Loucy (cell line): ENCODE measurements around the gene ISM2.
A peak's percentile ranks its signal among the peaks of the same experiment; 100 is the strongest.

ENCODE experiments used
- H2AFZ ChIP-seq: fragments of 200-600 bp; sonication (generic); 2 replicates; pipeline ENCODE4 v1.6.0; 2016; ENCODE audit warnings: antibody characterized with exemption, mild to moderate bottlenecking, low read length, moderate library complexity
- H3F3A ChIP-seq: fragments of 200-600 bp; 2 replicates; pipeline ENCODE4 v1.6.0; 2016; ENCODE audit warnings: antibody characterized with exemption, low read depth, mild to moderate bottlenecking
- H3K27me3 ChIP-seq: fragments of 200-600 bp; sonication (generic); 2 replicates; pipeline ENCODE4 v1.6.1; 2014; ENCODE audit warnings: low read length, mild to moderate bottlenecking; ENCODE audit not compliant: insufficient read depth, poor library complexity, severe bottlenecking
- H3K36me3 ChIP-seq: fragments of 200-600 bp; sonication (generic); 2 replicates; pipeline ENCODE4 v1.6.1; 2016; ENCODE audit warnings: low read length; ENCODE audit not compliant: insufficient read depth
- H3K4me1 ChIP-seq: fragments of 200-600 bp; sonication (generic); 2 replicates; pipeline ENCODE4 v1.5.1; 2014; ENCODE audit warnings: low read length, mild to moderate bottlenecking; ENCODE audit not compliant: insufficient read depth, poor library complexity, severe bottlenecking
- H3K4me2 ChIP-seq: fragments of 200-600 bp; sonication (generic); 2 replicates; pipeline ENCODE4 v1.6.0; 2014; ENCODE audit warnings: antibody characterized with exemption, low read length, low read depth, mild to moderate bottlenecking; ENCODE audit not compliant: poor library complexity, severe bottlenecking
- H3K4me3 ChIP-seq: fragments of 200-600 bp; sonication (generic); 2 replicates; pipeline ENCODE4 v1.5.1; 2014; ENCODE audit warnings: low read length, mild to moderate bottlenecking, mixed read lengths; ENCODE audit not compliant: poor library complexity, severe bottlenecking
- H3K79me2 ChIP-seq: fragments of 200-600 bp; sonication (generic); 2 replicates; pipeline ENCODE4 v1.6.1; 2014; ENCODE audit warnings: low read length; ENCODE audit not compliant: insufficient read depth
- H3K9ac ChIP-seq: fragments of 200-600 bp; sonication (generic); 2 replicates; pipeline ENCODE4 v1.6.0; 2014; ENCODE audit warnings: mild to moderate bottlenecking, low read depth, low read length, moderate library complexity; ENCODE audit not compliant: poor library complexity, severe bottlenecking
- H3K9me2 ChIP-seq: fragments of 200-600 bp; sonication (generic); replicated peaks from 2 replicates; pipeline ENCODE4 v1.6.1; 2016; ENCODE audit warnings: low read depth, low read length, mixed read lengths
- H3K9me3 ChIP-seq: fragments of 200-600 bp; sonication (generic); 2 replicates; pipeline ENCODE4 v1.6.1; 2014; ENCODE audit warnings: mild to moderate bottlenecking, antibody characterized with exemption, low read length, low read depth; ENCODE audit not compliant: insufficient read depth
- H4K20me1 ChIP-seq: fragments of 200-600 bp; sonication (generic); 2 replicates; pipeline ENCODE4 v1.6.0; 2014; ENCODE audit warnings: antibody characterized with exemption, low read length, mild to moderate bottlenecking; ENCODE audit not compliant: insufficient read depth, poor library complexity, severe bottlenecking
- EZH2phosphoT487 ChIP-seq: fragments of 200-600 bp; IDR thresholded peaks from 2 replicates; pipeline ENCODE4 v1.6.1; 2018; ENCODE audit warnings: antibody characterized with exemption, mild to moderate bottlenecking, moderate library complexity, borderline replicate concordance
- TF ChIP-seq, protein P1 (sequence below): fragments of 200-600 bp; sonication (generic); conservative IDR thresholded peaks from 2 replicates; pipeline ENCODE4 v1.5.1; 2014; ENCODE audit warnings: mild to moderate bottlenecking, antibody characterized with exemption, low read length

ISM2 gene

DNA sequence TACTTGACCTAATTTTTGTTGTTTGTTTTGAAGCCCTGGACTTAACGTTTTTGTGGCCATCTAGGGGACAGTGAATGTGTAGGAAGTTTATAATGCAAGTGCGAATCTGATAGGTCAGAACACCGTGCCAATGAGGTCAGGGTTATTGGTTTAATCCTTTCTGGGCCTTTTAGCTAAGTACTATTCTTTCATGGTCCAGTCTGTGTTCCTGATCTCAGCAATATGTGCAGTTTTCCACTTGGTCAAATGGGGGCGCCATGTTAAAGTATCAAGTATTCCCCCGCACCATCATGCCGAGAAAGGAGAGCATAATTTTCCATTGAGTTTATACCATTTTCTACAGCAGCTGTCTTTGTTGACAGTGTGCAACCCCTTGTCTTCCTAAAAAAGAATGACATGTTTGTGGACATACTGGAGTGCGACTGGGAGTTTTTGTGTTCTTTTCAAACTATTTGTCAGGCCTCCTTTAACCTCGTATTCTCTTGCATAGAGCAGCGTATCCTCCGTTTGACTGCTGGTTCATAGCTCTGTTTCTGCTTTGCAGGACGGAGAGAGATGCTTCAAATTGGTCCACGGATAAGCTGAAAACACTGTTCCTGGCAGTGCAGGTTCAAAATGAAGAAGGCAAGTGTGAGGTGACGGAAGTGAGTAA is 39.4 kb downstream of the ISM2 start:
- Histone ChIP-seq H3K9ac (peak overlapping the region; percentile 86), H3F3A (no peaks in the 10 kb centered on the region), H4K20me1 (peaks cover 32% of the 10 kb centered on the region), H3K36me3 (peaks cover 41% of the 10 kb centered on the region; the same call in 1 of the 2 replicates), H3K9me3 (no peaks in the 10 kb centered on the region), H3K4me1 (peaks cover 26% of the 10 kb centered on the region), H3K4me3 (peak overlapping the region; percentile 94), H3K4me2 (peak overlapping the region; percentile 97), H3K9me2 (no peaks in the 10 kb centered on the region), H3K79me2 (peaks cover 73% of the 10 kb centered on the region), H3K27me3 (no peaks in the 10 kb centered on the region), H2AFZ (no peak overlapping the region)
- no peak for TF ChIP-seq EZH2phosphoT487
- TF ChIP-seq, protein P1, sequence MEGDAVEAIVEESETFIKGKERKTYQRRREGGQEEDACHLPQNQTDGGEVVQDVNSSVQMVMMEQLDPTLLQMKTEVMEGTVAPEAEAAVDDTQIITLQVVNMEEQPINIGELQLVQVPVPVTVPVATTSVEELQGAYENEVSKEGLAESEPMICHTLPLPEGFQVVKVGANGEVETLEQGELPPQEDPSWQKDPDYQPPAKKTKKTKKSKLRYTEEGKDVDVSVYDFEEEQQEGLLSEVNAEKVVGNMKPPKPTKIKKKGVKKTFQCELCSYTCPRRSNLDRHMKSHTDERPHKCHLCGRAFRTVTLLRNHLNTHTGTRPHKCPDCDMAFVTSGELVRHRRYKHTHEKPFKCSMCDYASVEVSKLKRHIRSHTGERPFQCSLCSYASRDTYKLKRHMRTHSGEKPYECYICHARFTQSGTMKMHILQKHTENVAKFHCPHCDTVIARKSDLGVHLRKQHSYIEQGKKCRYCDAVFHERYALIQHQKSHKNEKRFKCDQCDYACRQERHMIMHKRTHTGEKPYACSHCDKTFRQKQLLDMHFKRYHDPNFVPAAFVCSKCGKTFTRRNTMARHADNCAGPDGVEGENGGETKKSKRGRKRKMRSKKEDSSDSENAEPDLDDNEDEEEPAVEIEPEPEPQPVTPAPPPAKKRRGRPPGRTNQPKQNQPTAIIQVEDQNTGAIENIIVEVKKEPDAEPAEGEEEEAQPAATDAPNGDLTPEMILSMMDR, result peak; percentile 82

DNA sequence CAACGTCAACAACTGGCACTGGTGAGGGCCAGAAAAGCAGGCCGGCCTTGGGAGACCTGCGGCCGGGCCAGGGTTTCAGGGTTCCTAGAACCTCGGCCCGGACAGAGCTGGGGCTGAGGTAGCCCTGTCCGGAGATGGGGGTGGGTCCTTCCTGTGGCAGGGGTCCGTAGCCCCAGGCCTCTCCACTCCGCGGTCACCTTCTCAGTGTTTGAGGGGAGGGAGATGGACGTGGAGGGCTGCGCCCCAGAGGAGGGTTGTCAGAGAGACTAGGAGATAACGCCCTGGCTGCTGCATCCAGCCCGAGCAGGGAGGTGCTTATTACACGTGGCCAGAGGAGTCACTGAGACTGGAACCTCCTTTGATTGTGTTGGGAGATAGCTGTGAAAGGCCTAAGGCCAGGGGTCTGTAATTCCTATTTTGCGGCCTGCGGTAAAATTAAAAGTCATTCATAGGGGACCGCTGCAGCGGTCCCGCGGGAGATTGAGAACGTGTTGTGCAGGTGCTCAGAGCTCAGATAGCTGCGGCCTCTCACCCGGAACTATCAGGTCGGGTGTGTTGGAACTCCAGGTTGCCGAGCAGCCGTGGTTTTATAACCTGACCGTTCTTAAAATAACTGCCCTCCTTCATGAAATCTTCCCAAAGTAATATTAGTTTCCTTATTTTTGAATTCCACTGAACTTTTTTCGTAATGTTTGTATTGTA is 40.2 kb downstream of the ISM2 start:
- Histone ChIP-seq H3K9me2 (no peaks in the 10 kb centered on the region), H3K4me1 (peaks cover 26% of the 10 kb centered on the region), H3K79me2 (peaks cover 73% of the 10 kb centered on the region), H3K4me2 (peak overlapping the region; percentile 97), H4K20me1 (peaks cover 32% of the 10 kb centered on the region), H3K9me3 (no peaks in the 10 kb centered on the region), H3F3A (no peaks in the 10 kb centered on the region), H3K4me3 (peak overlapping the region; percentile 94), H2AFZ (peak overlapping the region; percentile 99), H3K9ac (peak overlapping the region; percentile 86), H3K36me3 (peaks cover 33% of the 10 kb centered on the region; the same call in 1 of the 2 replicates), H3K27me3 (no peaks in the 10 kb centered on the region)
- TF ChIP-seq, protein P1, result no peak
- TF ChIP-seq EZH2phosphoT487, result no peak

DNA sequence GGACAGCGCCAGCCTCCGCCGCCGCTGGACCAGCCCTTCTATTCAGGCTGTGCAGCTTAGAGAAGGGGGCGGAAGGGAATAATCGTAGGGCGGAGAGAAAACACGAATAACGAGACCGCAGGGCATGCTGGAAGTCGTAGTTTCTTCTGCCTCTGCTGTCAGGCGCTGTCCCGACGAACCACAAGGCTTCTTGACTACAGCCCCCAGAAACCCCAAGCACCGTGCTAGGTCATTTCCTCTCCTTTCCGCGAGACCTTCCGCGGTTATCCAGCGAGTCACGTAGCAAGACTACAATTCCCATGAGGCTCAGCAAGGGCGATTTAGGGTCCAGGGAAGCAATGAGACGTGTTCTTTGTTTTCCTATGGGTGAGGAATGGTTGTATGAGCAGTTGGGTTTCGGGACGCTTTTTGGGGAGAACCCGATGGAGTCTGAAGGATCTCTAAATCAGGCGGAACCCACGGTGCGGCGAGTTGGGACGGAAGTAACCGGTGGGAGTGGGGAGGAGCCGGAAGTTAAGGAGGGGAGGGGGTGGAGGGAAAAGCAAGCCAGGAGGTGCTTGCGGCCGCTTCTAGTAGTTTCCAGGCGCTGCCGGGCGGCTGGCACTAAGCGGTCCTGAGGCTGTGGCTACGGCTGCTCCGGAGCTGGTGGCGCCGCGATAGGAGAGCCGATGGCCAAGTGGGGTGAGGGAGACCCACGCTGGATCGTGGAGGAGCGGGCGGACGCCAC is 40.9 kb downstream of the ISM2 start, which contains the start of the genes AHSA1 and VIPAS39:
Gene AHSA1, plus strand, starts transcription at position 572 of the 727 bp plus-strand sequence. Its CDS starts 97 bp downstream, at position 669.
Gene VIPAS39, minus strand, starts transcription at position 80 of the 727 bp plus-strand sequence. CDS start 3,499 bp downstream, outside the sequence.
- peak within 1 kb of the TSS; percentile 99 for H2AFZ ChIP-seq
- H3K4me1 ChIP-seq, result peaks cover 26% of the 10 kb centered on the region
- peak within 1 kb of the TSS; percentile 94 for H3K4me3 ChIP-seq
- no peaks in the 10 kb centered on the region for H3K9me2 ChIP-seq
- H3K36me3 ChIP-seq, result peaks cover 27% of the 10 kb centered on the region; the same call in 1 of the 2 replicates
- peaks cover 68% of the 10 kb centered on the region for H3K79me2 ChIP-seq
- H3K27me3 ChIP-seq, result no peaks in the 10 kb centered on the region
- peaks cover 32% of the 10 kb centered on the region for H4K20me1 ChIP-seq
- peak within 1 kb of the TSS; percentile 97 for H3K4me2 ChIP-seq
- no peaks in the 10 kb centered on the region for H3K9me3 ChIP-seq
- H3F3A ChIP-seq, result no peaks in the 10 kb centered on the region
- TF ChIP-seq EZH2phosphoT487, result no peak
- TF ChIP-seq, protein P1, result no peak
- peak within 1 kb of the TSS; percentile 86 for H3K9ac ChIP-seq
